Renal cortical epithelial cell (primary cell): ENCODE results near the gene GULP1. TPM values are rescaled to one million over a fixed set of nuclear protein-coding genes. Genes with fewer than 3 reads are reported as not detected.
"Not testable (repeated sequence)": the region's sequence is repeated elsewhere in the genome, so short reads cannot be mapped to it uniquely, and the experiment has no call there.

Source experiments
- DNase-seq: peaks from one replicate; pipeline ENCODE4 v3.0.0-alpha.2; 2011; ENCODE audit warnings: low read depth
- total RNA-seq: library from RNA; depleted of rRNA; stranded (reverse); fragments of >200 nt; gene quantifications from 2 replicates; pipeline ENCODE4 v1.2.3, GENCODE V29; 2014

Gene GULP1
- total RNA-seq, 1 donor from 2014 or later: 130 TPM

DNA sequence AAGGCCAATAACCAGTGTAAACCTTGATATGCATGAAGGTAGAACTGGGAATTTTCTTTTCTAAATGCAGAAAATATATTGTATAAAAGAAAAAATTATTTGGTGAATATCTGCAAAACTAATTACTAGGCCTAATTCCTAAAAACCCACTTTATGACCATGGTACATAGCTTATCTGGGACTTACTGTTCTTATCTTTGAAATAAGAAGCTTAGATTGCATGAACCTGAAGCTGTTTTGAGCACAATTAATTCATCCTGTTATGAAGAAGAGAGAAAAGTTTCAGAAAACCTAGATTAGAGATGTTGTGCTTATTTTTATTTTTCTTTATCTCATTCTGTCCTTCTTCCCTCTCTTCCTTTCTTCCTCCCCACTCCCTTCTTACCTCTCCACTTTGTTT, 235.0 kb downstream of the GULP1 start:
- no peak for DNase-seq

DNA sequence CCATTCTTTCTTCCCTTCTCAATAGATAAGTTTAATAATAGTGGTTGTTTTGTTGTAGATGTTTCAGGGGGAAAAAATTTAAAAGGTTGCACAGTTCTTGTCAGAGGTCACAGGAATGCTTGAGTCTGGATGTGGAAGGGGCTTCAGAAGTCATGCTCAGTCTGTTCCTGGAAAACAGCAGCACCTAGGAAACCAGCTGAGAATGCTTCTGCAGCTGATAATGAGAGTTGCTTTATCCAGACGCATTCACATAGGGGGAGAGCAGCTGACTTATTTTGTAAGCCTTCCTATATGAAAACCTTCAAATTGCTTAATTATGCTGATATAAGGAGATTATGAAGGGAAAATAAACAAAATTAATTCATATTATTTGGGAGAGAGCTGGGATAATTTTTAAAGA, 235.5 kb downstream of the GULP1 start:
- DNase-seq: no peak

DNA sequence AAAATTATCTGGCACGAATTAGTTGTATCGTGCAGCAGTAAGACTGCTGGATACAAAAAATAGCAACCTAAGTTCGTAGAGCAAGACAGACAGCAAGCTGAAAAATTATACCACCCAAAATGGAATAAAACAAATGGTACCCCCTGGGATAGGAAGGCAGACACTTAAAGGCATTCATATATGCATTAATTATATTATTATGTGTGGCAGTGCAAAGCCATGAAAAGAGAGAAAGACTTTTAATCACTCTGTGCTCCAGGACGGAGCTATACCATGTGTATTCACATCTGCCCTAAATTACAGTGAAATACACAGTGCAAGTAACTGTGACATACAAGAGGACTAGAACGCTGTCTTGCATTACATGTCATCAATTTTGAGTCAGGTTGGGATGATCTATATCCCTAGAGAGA, 235.9 kb downstream of the GULP1 start:
- DNase-seq: no peak

DNA sequence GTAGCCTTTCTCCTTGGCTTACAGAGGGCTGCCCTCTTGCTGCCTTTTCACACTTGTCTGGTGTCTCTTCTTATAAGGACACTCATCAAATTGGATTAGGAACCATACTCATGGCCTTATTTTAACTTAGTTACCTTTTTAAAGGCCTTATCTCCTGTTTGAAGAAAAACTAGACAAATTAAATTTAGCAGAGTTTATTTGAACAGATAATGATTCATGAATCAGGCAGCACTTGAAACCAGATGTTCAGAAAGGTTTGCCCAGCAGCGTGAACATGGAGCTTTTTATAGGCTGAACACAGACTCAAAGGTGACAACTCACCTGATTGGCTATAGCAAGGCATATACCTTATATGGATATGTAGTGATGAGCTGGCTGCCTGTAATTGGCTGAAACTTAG, 238.0 kb downstream of the GULP1 start:
- DNase-seq: no peak

DNA sequence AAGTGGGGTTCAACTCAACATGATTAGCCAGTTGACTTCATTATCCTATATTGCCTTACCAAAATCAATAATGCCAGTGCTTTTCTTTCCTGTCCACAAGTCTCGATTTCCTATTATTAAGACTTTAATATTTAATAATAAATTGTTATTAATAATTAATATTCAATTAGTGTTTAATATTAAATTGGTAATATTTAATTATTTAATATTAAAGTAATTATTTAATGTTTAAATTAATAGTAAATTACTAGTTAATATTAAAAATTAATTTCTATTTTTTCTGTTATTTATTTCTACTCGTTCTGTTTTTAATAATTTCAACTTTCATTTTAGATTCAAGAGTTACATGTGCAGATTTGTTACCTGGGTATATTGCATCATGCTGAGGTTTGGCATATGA, 243.2 kb downstream of the GULP1 start:
- no peak for DNase-seq

DNA sequence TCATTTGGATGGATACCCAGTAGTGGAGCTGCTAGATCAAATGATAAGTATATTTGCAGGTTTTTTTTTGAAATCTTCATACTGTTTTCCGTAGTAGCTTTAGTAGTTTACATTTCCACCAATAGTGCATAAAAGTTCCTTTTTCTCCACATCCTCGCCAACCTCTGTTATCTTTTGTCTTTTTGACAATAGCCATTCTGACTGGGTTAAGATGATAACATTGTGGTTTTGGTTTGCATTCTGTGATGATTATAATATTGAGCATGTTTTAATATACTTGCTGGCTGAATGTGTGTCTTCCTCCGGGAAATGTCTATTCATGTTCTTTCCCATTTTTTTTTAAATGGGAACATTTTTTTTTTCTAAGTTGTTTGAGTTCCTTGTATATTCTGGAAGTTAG, 260.0 kb downstream of the GULP1 start:
- DNase-seq: no peak

DNA sequence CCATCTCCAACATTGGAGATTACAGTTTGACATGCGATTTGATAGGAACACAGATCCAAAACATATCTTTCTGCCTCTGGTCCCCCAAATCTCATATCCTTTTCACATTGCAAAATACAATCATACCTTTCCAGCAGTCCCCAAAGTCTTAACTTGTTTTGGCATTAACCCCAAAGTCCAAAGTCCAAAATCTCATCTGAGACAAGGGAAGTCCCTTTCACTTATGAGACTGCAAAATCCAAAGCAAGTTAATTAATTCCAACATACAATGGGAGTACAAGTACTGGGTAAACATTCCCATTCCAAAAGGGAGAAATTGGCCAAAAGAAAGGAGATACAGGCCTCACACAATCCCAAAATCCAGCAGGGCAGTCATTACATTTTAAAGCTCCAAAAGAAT, 265.4 kb downstream of the GULP1 start:
- DNase-seq: peak; percentile 57

GRCh38 chr2:188559455-188559854, 267.8 kb downstream of the GULP1 start:
- not testable (repeated sequence) for DNase-seq

DNA sequence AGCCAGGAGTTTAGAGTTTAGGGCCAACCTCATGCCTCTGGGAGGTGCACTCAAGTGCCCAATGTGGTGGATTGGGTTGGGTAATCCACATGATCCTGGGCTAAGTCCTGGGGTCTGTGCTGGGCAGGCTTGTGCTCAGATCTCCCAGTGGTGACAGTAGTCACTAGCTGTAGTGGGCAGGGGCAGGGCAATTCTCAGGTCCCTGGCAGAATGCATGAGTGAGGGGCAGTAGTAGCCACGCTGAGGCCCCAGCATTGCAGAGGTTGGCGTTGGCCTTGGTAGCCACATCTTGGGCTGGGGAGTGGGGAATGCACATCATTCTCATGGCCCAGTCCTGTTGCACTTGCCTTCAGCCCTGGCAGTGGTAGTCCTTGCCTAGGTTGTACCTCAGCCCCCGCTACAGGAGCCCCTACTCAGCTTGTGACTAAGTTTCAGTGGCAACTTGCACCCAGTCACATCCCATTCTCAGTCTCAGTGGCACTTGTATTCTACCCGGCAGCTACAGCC, 269.9 kb downstream of the GULP1 start:
- no peak for DNase-seq

DNA sequence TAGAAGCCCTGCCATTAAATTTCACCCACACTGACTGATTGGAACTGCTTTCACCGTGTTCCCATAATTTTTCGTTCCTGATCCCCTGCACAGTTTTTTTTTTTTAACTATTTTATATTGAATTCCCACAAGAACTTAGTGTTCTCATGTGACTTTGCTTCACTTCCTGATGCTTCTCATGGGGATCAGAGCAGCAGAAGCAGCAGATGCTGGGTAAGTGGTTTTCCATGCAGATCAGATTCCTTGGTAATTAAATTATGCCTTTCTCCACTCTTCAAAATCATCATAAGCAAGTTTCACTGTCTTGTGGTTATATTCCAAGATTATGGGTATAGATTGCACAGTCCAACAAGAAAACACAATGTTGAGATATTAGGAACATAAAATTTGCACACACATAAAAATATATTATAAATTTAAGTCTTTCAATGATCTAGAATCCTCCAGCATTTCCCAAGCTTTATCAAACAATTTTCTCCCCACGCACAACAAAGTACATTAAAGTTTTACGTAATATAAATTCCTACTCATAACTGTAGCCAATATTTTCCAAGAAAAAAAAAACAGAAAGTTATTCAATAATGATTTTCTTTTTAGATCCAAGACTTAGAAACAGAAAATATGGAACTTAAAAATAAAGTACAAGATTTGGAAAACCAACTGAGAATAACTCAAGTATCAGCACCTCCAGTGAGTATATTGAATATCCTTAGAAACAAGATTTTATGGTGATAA, 277.9 kb downstream of the GULP1 start:
- DNase-seq: no peak

GRCh38 chr2:188570370-188570769, 278.7 kb downstream of the GULP1 start:
- DNase-seq: no peak

DNA sequence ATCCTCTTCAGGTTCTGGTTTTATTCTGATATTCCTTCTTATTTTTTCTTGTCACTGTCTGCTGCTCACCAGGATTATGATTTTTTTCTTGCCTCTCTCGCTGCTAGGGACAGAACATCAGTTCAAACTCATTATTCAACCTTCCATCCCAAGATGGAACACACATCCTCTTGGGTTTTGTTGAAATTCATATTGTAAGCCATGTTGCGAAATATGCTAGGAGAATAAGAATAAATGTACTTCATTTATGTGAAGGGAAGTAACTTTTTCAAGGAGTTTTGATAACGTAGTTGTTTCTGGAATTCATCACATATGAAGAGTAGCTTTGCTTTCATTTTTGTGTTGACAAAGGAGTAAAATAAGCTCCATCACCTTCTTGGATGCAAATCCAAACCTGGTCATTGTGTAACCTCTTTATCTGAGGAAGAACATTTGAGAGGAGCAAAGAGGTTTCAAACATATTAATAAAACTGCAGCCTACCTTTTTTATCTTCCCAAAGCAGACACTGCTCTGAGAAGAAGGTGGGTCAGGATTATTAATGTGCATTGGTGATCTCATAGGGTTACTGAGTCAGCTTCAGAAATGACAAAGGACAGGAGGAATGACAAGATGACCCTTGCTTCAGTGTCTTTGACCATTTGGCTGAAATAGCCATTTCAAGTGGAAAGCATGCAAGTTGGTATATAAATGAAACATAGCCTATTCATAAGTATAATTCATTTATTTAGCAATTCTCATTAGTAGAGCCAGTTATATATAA, 280.0 kb downstream of the GULP1 start:
- no peak for DNase-seq

DNA sequence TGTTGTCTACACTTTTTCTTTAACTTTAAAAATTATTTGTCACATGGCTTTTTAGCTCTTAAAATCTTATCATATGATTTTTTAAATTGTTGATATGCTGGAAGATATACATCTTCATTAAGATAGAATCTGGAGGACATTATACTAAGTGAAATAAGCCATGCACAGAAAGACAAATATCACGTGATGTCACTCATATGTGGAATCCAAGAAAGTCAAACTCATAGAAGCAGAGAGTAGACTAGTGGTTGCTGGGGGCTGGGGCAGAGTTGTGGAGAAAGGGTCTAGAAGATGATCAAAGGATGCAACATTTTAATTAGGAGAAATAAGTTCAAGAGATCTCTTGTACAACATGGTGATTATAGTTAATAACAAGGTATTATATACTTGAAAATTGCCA, 280.9 kb downstream of the GULP1 start:
- no peak for DNase-seq

DNA sequence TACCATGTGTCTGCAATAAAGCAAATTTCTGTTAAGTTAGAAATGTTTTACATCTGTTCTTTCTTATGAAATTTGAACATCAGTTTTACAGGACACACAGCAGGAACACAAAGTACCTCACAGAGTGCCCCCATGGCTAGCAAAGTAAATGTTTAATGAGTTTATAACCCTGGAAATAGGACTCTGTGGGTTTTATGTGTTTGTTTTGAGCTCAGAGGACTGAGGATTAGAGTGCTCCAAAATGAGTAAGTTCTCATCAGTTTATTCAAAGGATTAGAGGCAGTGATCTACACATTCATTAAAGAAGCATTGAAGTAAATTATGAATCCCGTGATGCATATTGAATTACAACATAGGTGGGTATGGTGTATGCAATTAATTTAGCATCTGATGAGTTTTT, 281.8 kb downstream of the GULP1 start:
- DNase-seq: peak; percentile 82

GRCh38 chr2:188576006-188576405, 284.3 kb downstream of the GULP1 start:
- no peak for DNase-seq

GRCh38 chr2:188576651-188577050, 285.0 kb downstream of the GULP1 start:
- no peak for DNase-seq

- DNase-seq: no peak
These were observed 285.6 kb downstream of the GULP1 start for GRCh38 chr2:188577231-188577630.

DNA sequence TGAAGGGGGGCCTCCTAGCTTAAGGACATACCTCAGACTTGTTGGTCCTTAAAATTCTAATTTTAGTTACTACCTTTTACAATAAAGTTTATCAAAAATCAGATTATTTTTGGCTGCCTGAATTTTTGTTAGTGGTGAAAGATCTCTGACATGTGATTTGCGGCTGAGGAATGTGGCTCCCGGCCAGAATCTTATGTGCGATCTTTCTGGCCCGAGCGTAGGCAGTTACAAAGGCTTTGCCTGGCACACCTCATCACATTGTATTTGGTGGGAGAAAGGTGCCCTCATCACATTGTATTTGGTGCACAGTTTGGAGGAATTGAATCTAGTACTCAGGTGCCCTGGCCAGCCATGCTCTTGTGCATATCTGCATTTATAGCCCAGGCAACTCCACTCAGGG, 289.1 kb downstream of the GULP1 start:
- DNase-seq: no peak

DNA sequence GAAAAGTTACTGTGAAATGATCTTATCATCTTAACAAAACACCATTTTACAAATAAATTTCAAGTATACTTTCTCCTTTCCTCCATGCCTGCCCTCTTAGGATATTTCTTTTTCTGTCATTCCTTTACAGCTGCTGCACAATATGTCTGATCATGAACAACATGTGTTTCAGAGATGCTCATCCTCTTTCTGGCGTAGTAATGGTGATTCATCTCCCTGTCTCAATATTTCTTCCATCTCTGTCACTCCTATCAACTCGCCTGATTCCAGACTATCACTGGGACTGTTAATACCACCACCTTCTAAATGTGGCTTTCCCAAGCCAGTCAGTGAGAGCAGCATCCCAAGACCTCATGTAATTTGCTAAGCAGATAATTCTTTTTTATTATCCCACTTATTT, 290.5 kb downstream of the GULP1 start:
- no peak for DNase-seq

DNA sequence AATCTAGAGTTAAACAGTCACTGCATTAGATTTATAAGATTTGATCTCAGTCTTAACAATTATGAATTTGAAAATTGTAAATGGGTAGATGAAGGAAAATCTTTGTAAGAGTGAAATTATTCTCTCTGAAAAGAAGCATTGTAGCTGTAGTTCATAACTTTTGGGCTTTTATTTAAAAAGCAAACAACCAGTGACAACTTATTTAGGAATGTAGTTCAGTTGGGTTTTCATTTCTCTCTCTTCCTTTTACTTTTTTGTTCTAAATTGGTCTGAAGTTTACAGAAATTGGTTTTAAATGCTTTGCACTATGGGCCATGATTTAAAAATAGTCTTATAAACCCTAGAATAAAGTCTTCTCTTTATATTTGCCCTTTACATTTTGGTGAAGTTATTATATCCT, 296.6 kb downstream of the GULP1 start:
- no peak for DNase-seq

GRCh38 chr2:188596054-188596453, 304.4 kb downstream of the GULP1 start:
- no peak for DNase-seq

- peak; percentile 76 for DNase-seq
These were observed 306.9 kb downstream of the GULP1 start for GRCh38 chr2:188598551-188598950.

DNA sequence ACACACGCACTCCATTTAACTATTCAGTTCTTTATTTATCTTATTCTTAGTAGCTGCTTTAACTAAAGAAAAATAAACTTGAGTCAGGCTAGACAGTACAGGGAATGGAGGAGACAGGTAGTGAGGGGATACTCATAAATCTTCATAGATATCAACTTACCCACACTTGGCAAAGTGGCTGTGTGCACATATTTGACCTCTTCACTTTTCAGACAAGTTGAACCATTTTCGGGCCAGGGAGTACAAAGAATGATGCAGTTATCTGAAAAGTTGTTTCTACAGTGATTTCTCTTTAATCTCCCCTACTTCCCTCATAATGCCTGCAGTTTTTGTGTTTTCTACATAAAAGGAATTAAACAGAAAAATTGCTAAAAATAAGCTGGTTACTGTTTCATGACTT, 307.5 kb downstream of the GULP1 start:
- peak; percentile 18 for DNase-seq
